ENCODE data around the gene EBLN1.

Gene EBLN1

DNA sequence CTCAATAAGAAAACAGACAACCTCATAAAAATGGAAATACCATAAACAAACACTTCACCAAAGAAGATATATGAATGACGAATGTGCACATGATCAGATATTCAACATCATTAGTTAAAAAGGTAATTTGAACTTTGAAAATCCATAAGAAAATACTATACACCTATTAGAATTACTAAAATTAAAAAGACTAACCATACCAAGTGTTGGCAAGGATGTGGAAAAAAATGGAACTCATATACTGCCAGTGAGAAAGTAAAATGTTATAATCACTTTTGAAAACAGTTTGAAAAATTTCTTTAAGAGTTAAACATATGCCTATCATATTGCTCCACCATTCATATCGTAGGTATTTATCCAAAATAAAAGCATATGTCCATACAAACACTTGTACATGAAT, 37.1 kb downstream of the EBLN1 start:
- Histone ChIP-seq H3K27me3 (ENCODE audit: control insufficient read depth, insufficient read depth, low read length) (no peaks in the 10 kb centered on the region), H3K9ac (ENCODE audit: low read length) (no peak overlapping the region), H3K4me1 (ENCODE audit: control insufficient read depth, insufficient read depth, low read length) (no peaks in the 10 kb centered on the region), H3K9me3 (ENCODE audit: control insufficient read depth, insufficient read depth, low read depth, low read length) (peaks cover 6% of the 10 kb centered on the region; the same call in 1 of the 2 replicates), H3K27ac (ENCODE audit: low read depth, low read length) (no peak overlapping the region), H3K4me3 (ENCODE audit: low read depth, low read length) (no peak overlapping the region), H3K36me3 (ENCODE audit: control insufficient read depth, insufficient read depth, low read length) (no peaks in the 10 kb centered on the region)

DNA sequence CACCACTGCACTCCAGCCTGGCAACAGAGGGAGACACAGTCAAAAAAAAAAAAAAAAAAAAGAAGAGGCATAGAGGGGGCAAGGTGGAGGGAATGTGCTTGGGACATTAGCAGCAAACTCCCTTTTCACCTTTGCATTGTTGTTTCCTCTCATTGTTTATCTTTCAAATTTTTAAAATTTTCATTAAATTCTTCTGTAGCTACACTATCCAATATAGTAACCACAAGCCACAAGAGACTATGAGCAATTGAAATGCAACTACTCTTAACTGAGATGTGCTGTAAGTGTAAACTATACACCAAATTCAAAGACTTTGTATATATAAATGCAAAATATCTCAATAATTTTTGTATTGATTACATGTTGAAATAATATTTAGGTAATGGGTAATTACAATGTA, 43.4 kb downstream of the EBLN1 start:
- no peak overlapping the region for H3K9ac ChIP-seq (ENCODE audit: low read length)
- peaks cover 8% of the 10 kb centered on the region; the same call in 1 of the 2 replicates for H3K9me3 ChIP-seq (ENCODE audit: control insufficient read depth, insufficient read depth, low read depth, low read length)
- no peak overlapping the region for H3K27ac ChIP-seq (ENCODE audit: low read depth, low read length)
- no peak overlapping the region for H3K4me3 ChIP-seq (ENCODE audit: low read depth, low read length)
- H3K27me3 ChIP-seq (ENCODE audit: control insufficient read depth, insufficient read depth, low read length), result no peaks in the 10 kb centered on the region
- no peaks in the 10 kb centered on the region for H3K4me1 ChIP-seq (ENCODE audit: control insufficient read depth, insufficient read depth, low read length)
- H3K36me3 ChIP-seq (ENCODE audit: control insufficient read depth, insufficient read depth, low read length), result no peaks in the 10 kb centered on the region

DNA sequence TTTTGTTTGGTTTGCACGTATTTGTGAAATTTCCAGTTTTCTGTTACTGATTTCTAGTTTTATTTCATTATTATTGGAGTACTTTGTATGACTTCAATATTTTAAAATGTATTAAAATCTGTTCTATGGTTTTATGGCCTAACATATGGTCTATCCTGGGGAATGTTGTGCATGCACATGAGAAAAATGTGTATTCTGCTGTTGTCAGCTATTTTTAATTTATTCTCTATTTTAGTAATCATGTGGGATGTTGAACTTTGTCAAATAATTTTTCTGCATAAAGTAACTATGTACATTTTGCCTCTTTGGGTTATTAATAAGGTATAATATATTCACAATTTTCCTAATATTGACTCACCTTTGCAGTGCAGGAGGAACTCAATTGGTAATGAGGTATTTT, 46.7 kb downstream of the EBLN1 start:
- H3K27me3 ChIP-seq (ENCODE audit: control insufficient read depth, insufficient read depth, low read length), result no peaks in the 10 kb centered on the region
- H3K9ac ChIP-seq (ENCODE audit: low read length), result no peak overlapping the region
- H3K4me3 ChIP-seq (ENCODE audit: low read depth, low read length), result no peak overlapping the region
- no peaks in the 10 kb centered on the region for H3K36me3 ChIP-seq (ENCODE audit: control insufficient read depth, insufficient read depth, low read length)
- peaks cover 8% of the 10 kb centered on the region; the same call in 1 of the 2 replicates for H3K9me3 ChIP-seq (ENCODE audit: control insufficient read depth, insufficient read depth, low read depth, low read length)
- H3K4me1 ChIP-seq (ENCODE audit: control insufficient read depth, insufficient read depth, low read length), result no peaks in the 10 kb centered on the region
- H3K27ac ChIP-seq (ENCODE audit: low read depth, low read length), result no peak overlapping the region

DNA sequence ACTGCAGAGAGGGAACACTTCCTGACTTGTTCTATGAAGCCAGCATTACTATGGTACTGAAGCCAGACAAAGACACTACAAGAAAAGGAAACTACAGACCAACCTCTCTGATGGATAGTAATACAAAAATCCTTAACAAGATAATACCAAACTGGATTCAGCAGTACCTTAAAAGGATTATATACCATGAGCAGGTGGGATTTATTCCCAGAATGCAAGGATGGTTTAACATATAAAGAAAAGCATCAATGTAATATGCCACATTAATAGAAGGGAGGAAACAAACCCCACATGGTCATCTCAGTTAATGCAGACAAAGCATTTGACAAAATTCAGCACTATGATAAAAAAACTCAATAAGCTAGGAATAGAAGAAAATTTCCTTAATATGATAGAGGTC, 47.2 kb downstream of the EBLN1 start:
- Histone ChIP-seq H3K9ac (ENCODE audit: low read length) (no peak overlapping the region), H3K27me3 (ENCODE audit: control insufficient read depth, insufficient read depth, low read length) (no peaks in the 10 kb centered on the region)

DNA sequence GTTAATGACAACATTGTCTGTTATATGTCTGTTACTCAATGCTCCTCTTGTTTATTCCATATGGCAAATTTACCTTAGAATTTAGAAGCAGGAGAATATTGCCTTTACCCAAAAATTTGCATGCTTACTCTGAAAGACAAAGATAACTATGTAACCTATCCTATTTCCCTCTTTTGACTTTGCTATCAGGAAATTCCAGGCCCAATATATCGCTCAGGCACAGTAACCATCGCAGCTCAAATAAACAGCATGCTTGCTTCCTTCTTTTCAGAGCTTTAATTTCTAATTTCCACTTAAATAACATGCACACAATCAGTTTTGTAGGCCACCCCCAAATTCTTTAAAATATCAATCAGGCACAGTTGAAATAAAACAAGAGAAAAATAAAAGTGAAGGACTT, 57.8 kb downstream of the EBLN1 start:
- Histone ChIP-seq H3K27ac (ENCODE audit: low read depth, low read length) (no peak overlapping the region), H3K36me3 (ENCODE audit: control insufficient read depth, insufficient read depth, low read length) (no peaks in the 10 kb centered on the region), H3K9ac (ENCODE audit: low read length) (no peak overlapping the region), H3K9me3 (ENCODE audit: control insufficient read depth, insufficient read depth, low read depth, low read length) (no peaks in the 10 kb centered on the region; the same call in 1 of the 2 replicates), H3K27me3 (ENCODE audit: control insufficient read depth, insufficient read depth, low read length) (no peaks in the 10 kb centered on the region), H3K4me3 (ENCODE audit: low read depth, low read length) (no peak overlapping the region), H3K4me1 (ENCODE audit: control insufficient read depth, insufficient read depth, low read length) (peaks cover 8% of the 10 kb centered on the region; the same call in 1 of the 2 replicates)

More for the DNA sequence above, 47.2 kb downstream of the EBLN1 start:
- peaks cover 8% of the 10 kb centered on the region; the same call in 1 of the 2 replicates for H3K9me3 ChIP-seq (ENCODE audit: control insufficient read depth, insufficient read depth, low read depth, low read length)
- H3K27ac ChIP-seq (ENCODE audit: low read depth, low read length), result no peak overlapping the region
- no peak overlapping the region for H3K4me3 ChIP-seq (ENCODE audit: low read depth, low read length)
- no peaks in the 10 kb centered on the region for H3K36me3 ChIP-seq (ENCODE audit: control insufficient read depth, insufficient read depth, low read length)
- no peaks in the 10 kb centered on the region for H3K4me1 ChIP-seq (ENCODE audit: control insufficient read depth, insufficient read depth, low read length)

DNA sequence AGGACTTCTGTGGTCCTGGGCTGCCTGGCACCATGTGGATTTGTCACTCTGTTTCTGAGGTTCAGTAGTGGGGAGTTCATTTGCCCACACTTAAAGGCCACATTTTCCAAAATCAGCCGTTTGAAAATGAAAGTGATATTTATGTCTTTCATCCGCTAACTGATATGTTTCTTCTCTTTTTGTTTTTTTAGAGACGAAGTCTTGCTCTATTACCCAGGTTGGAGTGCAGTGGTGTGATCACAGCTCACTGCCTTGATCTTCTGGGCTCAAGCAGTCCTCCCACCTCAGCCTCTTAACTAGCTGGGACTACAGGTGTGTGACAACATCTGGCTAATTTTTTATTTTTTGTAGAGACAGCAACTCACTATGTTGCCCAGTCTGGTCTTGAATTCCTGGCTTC, 58.6 kb downstream of the EBLN1 start:
- H3K9me3 ChIP-seq (ENCODE audit: control insufficient read depth, insufficient read depth, low read depth, low read length), result no peaks in the 10 kb centered on the region
- no peaks in the 10 kb centered on the region for H3K27me3 ChIP-seq (ENCODE audit: control insufficient read depth, insufficient read depth, low read length)
- no peak overlapping the region for H3K9ac ChIP-seq (ENCODE audit: low read length)
- H3K4me3 ChIP-seq (ENCODE audit: low read depth, low read length), result no peak overlapping the region
- no peak overlapping the region for H3K27ac ChIP-seq (ENCODE audit: low read depth, low read length)
- peaks cover 8% of the 10 kb centered on the region; the same call in 1 of the 2 replicates for H3K4me1 ChIP-seq (ENCODE audit: control insufficient read depth, insufficient read depth, low read length)
- H3K36me3 ChIP-seq (ENCODE audit: control insufficient read depth, insufficient read depth, low read length), result no peaks in the 10 kb centered on the region
